K562 (cell line): ENCODE measurements around the gene SEPTIN1. TPM values are rescaled to one million over a fixed set of nuclear protein-coding genes. Genes with fewer than 3 reads are reported as not detected.

Experiments
- AFF1 ChIP-seq, 2 experiments: fragments of 450-650 bp; IDR thresholded peaks; 2 replicates each; pipeline ENCODE4 v1.6.1; 2018; ENCODE audit warnings: mild to moderate bottlenecking in 2 of 2, low read depth in 1 of 2; ENCODE audit not compliant: partially characterized antibody in 2 of 2
- CLOCK ChIP-seq: fragments of 250-450 bp; sonication (Bioruptor Pico); IDR thresholded peaks from 2 replicates; pipeline ENCODE4 v1.4.0; 2020; ENCODE audit warnings: mild to moderate bottlenecking, moderate library complexity, borderline replicate concordance
- HIVEP1 ChIP-seq: fragments of 250-450 bp; sonication (Bioruptor Pico); IDR thresholded peaks from 2 replicates; pipeline ENCODE4 v1.4.0; 2020; ENCODE audit warnings: mild to moderate bottlenecking
- PHB ChIP-seq: fragments of 250-450 bp; sonication (Bioruptor Pico); IDR thresholded peaks from 2 replicates; pipeline ENCODE4 v1.5.0; 2021
- PTBP1 ChIP-seq: fragments of 200-400 bp; formaldehyde crosslinking; IDR thresholded peaks from 2 replicates; pipeline ENCODE4 v1.6.1; 2017; ENCODE audit warnings: low read depth, low read length
- SMAD3 ChIP-seq: fragments of 450-650 bp; formaldehyde crosslinking; conservative IDR thresholded peaks from 2 replicates; pipeline ENCODE4 v1.4.0; 2020; ENCODE audit warnings: mild to moderate bottlenecking
- ZNF318 ChIP-seq, 2 experiments: fragments of 450-650 bp; IDR thresholded peaks; 2 replicates each; pipeline ENCODE4 v1.6.1; 2016; ENCODE audit warnings: mild to moderate bottlenecking in 2 of 2, borderline replicate concordance in 1 of 2, low read depth in 1 of 2, moderate library complexity in 1 of 2
- ZNF766 ChIP-seq: fragments of 200-800 bp; sonication (Bioruptor generic); conservative IDR thresholded peaks from 2 replicates; pipeline ENCODE4 v1.6.1; 2016; ENCODE audit warnings: missing genetic modification characterization, missing compliant biosample characterization
- polyA plus RNA-seq, 8 experiments: library from polyadenylated mRNA; depleted of rRNA in 4 of 8; stranded (reverse) in 5 of 8; unstranded in 3 of 8; fragments of >200 nt; fragmentation: Nextera tagmentation in 2 of 8; fragmentation: Illumina TruSeq in 1 of 8; extraction: Ambion mirVana in 2 of 8; extraction: Trizol in 1 of 8; gene quantifications; 2 replicates each; pipeline versions ENCODE4 v1.2.1 to v1.2.3, GENCODE V29; 2011 to 2014; ENCODE audit warnings: inconsistent platforms in 1 of 8, missing spikeins in 1 of 8
- total RNA-seq, 7 experiments: library from RNA; depleted of rRNA in 6 of 7; stranded (reverse); fragments of >200 nt in 6 of 7; fragmentation: Illumina TruSeq in 2 of 7; extraction: Trizol in 2 of 7; gene quantifications; 2 replicates each; pipeline versions ENCODE4 v1.2.1 to v1.2.3, GENCODE V29; 2011 to 2021; ENCODE audit warnings: low replicate concordance in 1 of 7
- TF ChIP-seq, protein P1 (sequence below): IDR thresholded peaks from 2 replicates; pipeline ENCODE4 v1.6.1; 2014; ENCODE audit warnings: antibody characterized with exemption

Gene SEPTIN1
- total and polyA plus RNA-seq, 9 of the 15 experiments (the other 6 are each of a cell fraction or from before 2014, with no cell fraction given): 0.23 to 5.6 (median 1.7) TPM; not detected in 1

- TF ChIP-seq ZNF318 (IDR thresholded peaks at IDR 0.05; ENCODE audit: borderline replicate concordance in 1 of 2, low read depth in 1 of 2) (no peak), AFF1 (IDR thresholded peaks at IDR 0.05; ENCODE audit: low read depth in 1 of 2, partially characterized antibody in 2 of 2) (peak in 1 of 2 experiments; percentile 42), ZNF766 (peak; percentile 87), PTBP1 (no peak), PHB (peak; percentile 74; the same call in 1 of the 2 replicates), HIVEP1 (CRISPR knock-in tag) (0 out of 2 replicates have a peak, but pooled peaks have one; percentile 54), CLOCK (CRISPR knock-in tag) (no peak), SMAD3 (CRISPR knock-in tag) (no peak)
- TF ChIP-seq, protein P1, sequence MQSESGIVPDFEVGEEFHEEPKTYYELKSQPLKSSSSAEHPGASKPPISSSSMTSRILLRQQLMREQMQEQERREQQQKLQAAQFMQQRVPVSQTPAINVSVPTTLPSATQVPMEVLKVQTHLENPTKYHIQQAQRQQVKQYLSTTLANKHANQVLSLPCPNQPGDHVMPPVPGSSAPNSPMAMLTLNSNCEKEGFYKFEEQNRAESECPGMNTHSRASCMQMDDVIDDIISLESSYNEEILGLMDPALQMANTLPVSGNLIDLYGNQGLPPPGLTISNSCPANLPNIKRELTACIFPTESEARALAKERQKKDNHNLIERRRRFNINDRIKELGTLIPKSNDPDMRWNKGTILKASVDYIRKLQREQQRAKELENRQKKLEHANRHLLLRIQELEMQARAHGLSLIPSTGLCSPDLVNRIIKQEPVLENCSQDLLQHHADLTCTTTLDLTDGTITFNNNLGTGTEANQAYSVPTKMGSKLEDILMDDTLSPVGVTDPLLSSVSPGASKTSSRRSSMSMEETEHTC: peak; percentile 60; the same call in 1 of the 2 replicates
Observed at GRCh38 chr16:30355144-30355953, 27.0 kb downstream of the SEPTIN1 start, which contains the start of gene CD2BP2 (continued).
